T-helper 1 cell treated with Interleukin-12 subunit alpha and Interleukin-12 subunit beta and Interleukin-4 antibody, amounts not matched to agents 30 μg/mL and 1 μg/mL, for 36 hours (primary cell): Measurements from ENCODE around the gene PITPNM1.
A peak's percentile ranks its signal among the peaks of the same experiment; 100 is the strongest.
"Not testable (repeated sequence)": the region's sequence is repeated elsewhere in the genome, so short reads cannot be mapped to it uniquely, and the experiment has no call there.

Source experiments
- H3K27ac Mint-ChIP-seq: one replicate; pipeline ENCODE4 v1.8.0; 2021; ENCODE audit warnings: mild to moderate bottlenecking, mixed read lengths
- H3K27me3 Mint-ChIP-seq: one replicate; pipeline ENCODE4 v1.8.0; 2021; ENCODE audit warnings: low read depth, mixed read lengths
- H3K36me3 Mint-ChIP-seq: one replicate; pipeline ENCODE4 v1.8.0; 2021; ENCODE audit warnings: low read depth, mixed read lengths
- H3K4me1 Mint-ChIP-seq: one replicate; pipeline ENCODE4 v1.8.0; 2021; ENCODE audit warnings: low read depth, mixed read lengths
- H3K4me3 Mint-ChIP-seq: one replicate; pipeline ENCODE4 v1.8.0; 2021; ENCODE audit warnings: mild to moderate bottlenecking, moderate library complexity, mixed read lengths
- H3K9me3 Mint-ChIP-seq: one replicate; pipeline ENCODE4 v1.8.0; 2021; ENCODE audit warnings: mixed read lengths

The PITPNM1 gene

GRCh38 chr11:67491276-67492068 lies 13.7 kb downstream of the PITPNM1 start:
- Mint-ChIP-seq H3K9me3 (no peaks in the 10 kb centered on the region), H3K36me3 (peaks cover 22% of the 10 kb centered on the region), H3K27ac (no peak overlapping the region), H3K4me1 (peaks cover 28% of the 10 kb centered on the region), H3K4me3 (no peak overlapping the region), H3K27me3 (no peaks in the 10 kb centered on the region)

GRCh38 chr11:67490727-67491065 lies 14.5 kb downstream of the PITPNM1 start:
- peaks cover 35% of the 10 kb centered on the region for H3K4me1 Mint-ChIP-seq
- no peak overlapping the region for H3K27ac Mint-ChIP-seq
- H3K9me3 Mint-ChIP-seq, result no peaks in the 10 kb centered on the region
- peaks cover 24% of the 10 kb centered on the region for H3K36me3 Mint-ChIP-seq
- no peak overlapping the region for H3K4me3 Mint-ChIP-seq
- H3K27me3 Mint-ChIP-seq, result no peaks in the 10 kb centered on the region

GRCh38 chr11:67489885-67490726 lies 15.1 kb downstream of the PITPNM1 start:
- Mint-ChIP-seq H3K27ac (peak overlapping the region; percentile 81), H3K36me3 (peaks cover 22% of the 10 kb centered on the region), H3K4me1 (peaks cover 36% of the 10 kb centered on the region), H3K4me3 (no peak overlapping the region), H3K27me3 (no peaks in the 10 kb centered on the region), H3K9me3 (no peaks in the 10 kb centered on the region)

GRCh38 chr11:67489203-67489884 lies 15.8 kb downstream of the PITPNM1 start:
- H3K4me1 Mint-ChIP-seq, result peaks cover 44% of the 10 kb centered on the region
- H3K27ac Mint-ChIP-seq, result peak overlapping the region; percentile 96
- H3K36me3 Mint-ChIP-seq, result peaks cover 27% of the 10 kb centered on the region
- no peaks in the 10 kb centered on the region for H3K27me3 Mint-ChIP-seq
- no peaks in the 10 kb centered on the region for H3K9me3 Mint-ChIP-seq
- no peak overlapping the region for H3K4me3 Mint-ChIP-seq

GRCh38 chr11:67486481-67487195 lies 18.5 kb downstream of the PITPNM1 start:
- peaks cover 53% of the 10 kb centered on the region for H3K4me1 Mint-ChIP-seq
- H3K27me3 Mint-ChIP-seq, result no peaks in the 10 kb centered on the region
- peaks cover 27% of the 10 kb centered on the region for H3K36me3 Mint-ChIP-seq
- H3K27ac Mint-ChIP-seq, result peak overlapping the region; percentile 96
- no peaks in the 10 kb centered on the region for H3K9me3 Mint-ChIP-seq
- peak overlapping the region; percentile 67 for H3K4me3 Mint-ChIP-seq

GRCh38 chr11:67485873-67486361 lies 19.2 kb downstream of the PITPNM1 start:
- Mint-ChIP-seq H3K4me3 (peak overlapping the region; percentile 67), H3K27ac (peak overlapping the region; percentile 96), H3K4me1 (peaks cover 53% of the 10 kb centered on the region), H3K36me3 (peaks cover 27% of the 10 kb centered on the region)
- not testable (repeated sequence) for H3K9me3 Mint-ChIP-seq, H3K27me3 Mint-ChIP-seq

- Mint-ChIP-seq H3K9me3 (no peaks in the 10 kb centered on the region), H3K27me3 (no peaks in the 10 kb centered on the region), H3K36me3 (peaks cover 27% of the 10 kb centered on the region), H3K4me3 (peak overlapping the region; percentile 93), H3K4me1 (peaks cover 53% of the 10 kb centered on the region), H3K27ac (peak overlapping the region; percentile 96)
These were observed 20.3 kb downstream of the PITPNM1 start for GRCh38 chr11:67484847-67485311.

GRCh38 chr11:67483831-67484665 lies 21.1 kb downstream of the PITPNM1 start:
- Mint-ChIP-seq H3K4me1 (peaks cover 49% of the 10 kb centered on the region), H3K27ac (peak overlapping the region; percentile 96), H3K9me3 (no peaks in the 10 kb centered on the region), H3K27me3 (no peaks in the 10 kb centered on the region), H3K4me3 (peak overlapping the region; percentile 93), H3K36me3 (peaks cover 23% of the 10 kb centered on the region)

GRCh38 chr11:67482827-67483798 lies 22.1 kb downstream of the PITPNM1 start, which contains the start of gene AIP:
Gene AIP, plus strand, starts transcription at chr11:67483026. Its CDS starts 133 bp downstream, at chr11:67483159.
- Mint-ChIP-seq H3K4me3 (peak within 1 kb of the TSS; percentile 93), H3K27me3 (no peaks in the 10 kb centered on the region), H3K36me3 (peaks cover 22% of the 10 kb centered on the region), H3K9me3 (no peaks in the 10 kb centered on the region), H3K4me1 (peaks cover 42% of the 10 kb centered on the region), H3K27ac (peak within 1 kb of the TSS; percentile 96)

- H3K27ac Mint-ChIP-seq, result peak overlapping the region; percentile 96
- H3K4me3 Mint-ChIP-seq, result peak overlapping the region; percentile 93
- no peaks in the 10 kb centered on the region for H3K9me3 Mint-ChIP-seq
- H3K4me1 Mint-ChIP-seq, result peaks cover 34% of the 10 kb centered on the region
- no peaks in the 10 kb centered on the region for H3K27me3 Mint-ChIP-seq
- peaks cover 15% of the 10 kb centered on the region for H3K36me3 Mint-ChIP-seq
These were observed 22.8 kb downstream of the PITPNM1 start for GRCh38 chr11:67482275-67482826.

GRCh38 chr11:67477344-67478050 lies 27.7 kb downstream of the PITPNM1 start:
- H3K36me3 Mint-ChIP-seq, result not testable (repeated sequence)

GRCh38 chr11:67476692-67477091 lies 28.5 kb downstream of the PITPNM1 start:
- not testable (repeated sequence) for H3K36me3 Mint-ChIP-seq, H3K27ac Mint-ChIP-seq, H3K9me3 Mint-ChIP-seq, H3K27me3 Mint-ChIP-seq, H3K4me1 Mint-ChIP-seq, H3K4me3 Mint-ChIP-seq

More at GRCh38 chr11:67477344-67478050, 27.7 kb downstream of the PITPNM1 start:
- H3K9me3 Mint-ChIP-seq, H3K4me3 Mint-ChIP-seq, H3K27ac Mint-ChIP-seq, H3K4me1 Mint-ChIP-seq, H3K27me3 Mint-ChIP-seq: not testable (repeated sequence)
